HEK293T (cell line): ENCODE measurements around the gene SCN9A.

Experiments used
- CTCF ChIA-PET: fragments of 350-600 bp; formaldehyde crosslinking; extraction: SDS; loops from one replicate; lab custom pipeline; 2021; ENCODE audit warnings: antibody characterized with exemption, inconsistent platforms; lab: Yijun Ruan, JAX
- POLR2A ChIA-PET: fragments of 350-600 bp; formaldehyde crosslinking; extraction: SDS; loops from one replicate; lab custom pipeline; 2020; ENCODE audit warnings: antibody characterized with exemption, inconsistent platforms; lab: Yijun Ruan, JAX
- DNase-seq: peaks from one replicate; pipeline ENCODE4 v3.0.0; 2012; ENCODE audit warnings: mixed read lengths; ENCODE audit errors: extremely low spot score
- ARNT ChIP-seq: fragments of 450-650 bp; IDR thresholded peaks from 2 replicates; pipeline ENCODE4 v1.6.1; 2017; ENCODE audit warnings: mild to moderate bottlenecking
- BHLHE40 ChIP-seq: fragments of 450-650 bp; IDR thresholded peaks from 2 replicates; pipeline ENCODE4 v1.6.1; 2016; ENCODE audit warnings: mild to moderate bottlenecking, moderate library complexity, borderline replicate concordance
- CTBP1 ChIP-seq: fragments of 450-650 bp; IDR thresholded peaks from 2 replicates; pipeline ENCODE4 v1.6.1; 2016; ENCODE audit warnings: borderline replicate concordance
- ELF4 ChIP-seq: fragments of 450-650 bp; IDR thresholded peaks from 2 replicates; pipeline ENCODE4 v1.6.1; 2017; ENCODE audit warnings: antibody characterized with exemption
- FOXA1 ChIP-seq: fragments of 450-650 bp; IDR thresholded peaks from 2 replicates; pipeline ENCODE4 v1.6.1; 2016; ENCODE audit warnings: mild to moderate bottlenecking
- FOXK2 ChIP-seq: fragments of 450-650 bp; IDR thresholded peaks from 2 replicates; pipeline ENCODE4 v1.6.1; 2016; ENCODE audit warnings: mild to moderate bottlenecking
- FOXM1 ChIP-seq: fragments of 450-650 bp; IDR thresholded peaks from 2 replicates; pipeline ENCODE4 v1.6.1; 2017; ENCODE audit warnings: mild to moderate bottlenecking, borderline replicate concordance
- HDGF ChIP-seq: fragments of 450-650 bp; IDR thresholded peaks from 2 replicates; pipeline ENCODE4 v1.6.1; 2017; ENCODE audit warnings: antibody characterized with exemption, borderline replicate concordance
- L3MBTL2 ChIP-seq: fragments of 450-650 bp; conservative IDR thresholded peaks from 2 replicates; pipeline ENCODE4 v1.6.1; 2016; ENCODE audit warnings: mild to moderate bottlenecking
- LEF1 ChIP-seq: fragments of 450-650 bp; IDR thresholded peaks from 2 replicates; pipeline ENCODE4 v1.6.1; 2017; ENCODE audit warnings: mild to moderate bottlenecking, borderline replicate concordance
- SP1 ChIP-seq: fragments of 450-650 bp; IDR thresholded peaks from 2 replicates; pipeline ENCODE4 v1.6.1; 2017
- TARDBP ChIP-seq: fragments of 450-650 bp; IDR thresholded peaks from 2 replicates; pipeline ENCODE4 v1.6.1; 2016
- ZNF384 ChIP-seq: fragments of 450-650 bp; IDR thresholded peaks from 2 replicates; pipeline ENCODE4 v1.6.1; 2016
- TF ChIP-seq, protein P1 (sequence below): fragments of 450-650 bp; IDR thresholded peaks from 2 replicates; pipeline ENCODE4 v1.6.1; 2016

The SCN9A gene

DNA sequence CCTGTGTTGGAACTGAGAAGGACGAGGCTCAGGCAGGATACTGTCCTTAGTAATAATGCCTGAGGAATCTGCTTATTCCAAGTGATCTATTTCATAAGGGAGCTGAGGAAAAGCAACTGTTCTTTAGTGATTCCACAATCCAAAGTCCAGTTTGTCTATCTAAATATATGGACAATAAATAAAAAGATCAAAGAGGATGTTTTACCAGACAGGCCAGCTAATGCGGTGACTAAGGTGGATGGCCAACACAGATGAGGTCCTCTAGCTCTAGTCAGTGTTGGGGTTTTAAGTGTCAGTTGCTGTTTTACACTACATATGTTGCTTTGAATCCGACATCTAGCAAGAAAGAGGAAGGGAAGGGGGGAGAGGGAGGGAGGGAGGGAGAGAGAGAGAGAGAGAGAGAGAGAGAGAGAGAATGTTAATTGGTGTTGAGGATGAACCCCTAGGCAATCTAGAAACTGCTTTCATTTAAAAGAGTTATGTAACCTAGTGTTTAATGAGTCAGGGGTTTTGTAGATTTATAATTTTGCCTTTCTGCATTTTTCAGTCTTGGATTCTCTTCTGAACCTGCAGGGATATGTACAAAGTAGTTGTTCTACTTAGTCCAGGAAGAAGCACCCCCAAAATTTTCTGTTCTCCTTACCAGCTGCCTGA lies 220.9 kb downstream of the SCN9A start:
- ChIA-PET CTCF (interaction anchor here (0.6 kb wide), 1 partner anchor 1498 kb away, joined by 3 read pairs; no protein-coding TSS in a partner anchor), POLR2A (no interaction called here)
- TF ChIP-seq ZNF384 (no peak), HDGF (no peak), FOXA1 (no peak), L3MBTL2 (no peak), TARDBP (no peak)
- TF ChIP-seq, protein P1, sequence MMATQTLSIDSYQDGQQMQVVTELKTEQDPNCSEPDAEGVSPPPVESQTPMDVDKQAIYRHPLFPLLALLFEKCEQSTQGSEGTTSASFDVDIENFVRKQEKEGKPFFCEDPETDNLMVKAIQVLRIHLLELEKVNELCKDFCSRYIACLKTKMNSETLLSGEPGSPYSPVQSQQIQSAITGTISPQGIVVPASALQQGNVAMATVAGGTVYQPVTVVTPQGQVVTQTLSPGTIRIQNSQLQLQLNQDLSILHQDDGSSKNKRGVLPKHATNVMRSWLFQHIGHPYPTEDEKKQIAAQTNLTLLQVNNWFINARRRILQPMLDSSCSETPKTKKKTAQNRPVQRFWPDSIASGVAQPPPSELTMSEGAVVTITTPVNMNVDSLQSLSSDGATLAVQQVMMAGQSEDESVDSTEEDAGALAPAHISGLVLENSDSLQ = no peak
- no peak for DNase-seq

DNA sequence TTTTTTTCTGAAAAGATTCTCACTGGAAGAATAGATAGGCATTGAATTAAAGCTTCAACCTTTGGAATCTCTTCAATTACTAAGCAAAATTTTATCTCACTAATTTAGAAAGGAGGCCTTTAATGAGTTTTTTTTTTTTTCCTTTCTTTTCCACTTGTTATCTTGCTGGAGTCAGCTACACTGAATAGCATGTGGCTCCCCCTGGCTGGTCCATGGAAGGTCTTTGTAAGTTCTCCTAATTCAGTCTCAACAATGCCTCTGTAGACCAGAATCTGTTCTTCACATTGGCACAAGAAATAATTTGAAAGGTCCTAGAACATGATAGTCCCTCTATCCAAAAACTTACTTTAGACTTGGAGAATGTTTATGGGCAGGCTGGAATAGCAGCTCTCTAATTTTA lies 223.7 kb downstream of the SCN9A start:
- CTCF ChIA-PET = no interaction called here
- TF ChIP-seq CTBP1 = no peak
- TF ChIP-seq ELF4 = no peak
- TF ChIP-seq HDGF = no peak
- no peak for TF ChIP-seq SP1
- no peak for TF ChIP-seq FOXK2
- TF ChIP-seq FOXM1 = no peak
- no peak for TF ChIP-seq LEF1
- no peak for TF ChIP-seq ARNT
- no peak for TF ChIP-seq TARDBP
- TF ChIP-seq, protein P1 = no peak
- POLR2A ChIA-PET = no interaction called here
- no peak for DNase-seq

DNA sequence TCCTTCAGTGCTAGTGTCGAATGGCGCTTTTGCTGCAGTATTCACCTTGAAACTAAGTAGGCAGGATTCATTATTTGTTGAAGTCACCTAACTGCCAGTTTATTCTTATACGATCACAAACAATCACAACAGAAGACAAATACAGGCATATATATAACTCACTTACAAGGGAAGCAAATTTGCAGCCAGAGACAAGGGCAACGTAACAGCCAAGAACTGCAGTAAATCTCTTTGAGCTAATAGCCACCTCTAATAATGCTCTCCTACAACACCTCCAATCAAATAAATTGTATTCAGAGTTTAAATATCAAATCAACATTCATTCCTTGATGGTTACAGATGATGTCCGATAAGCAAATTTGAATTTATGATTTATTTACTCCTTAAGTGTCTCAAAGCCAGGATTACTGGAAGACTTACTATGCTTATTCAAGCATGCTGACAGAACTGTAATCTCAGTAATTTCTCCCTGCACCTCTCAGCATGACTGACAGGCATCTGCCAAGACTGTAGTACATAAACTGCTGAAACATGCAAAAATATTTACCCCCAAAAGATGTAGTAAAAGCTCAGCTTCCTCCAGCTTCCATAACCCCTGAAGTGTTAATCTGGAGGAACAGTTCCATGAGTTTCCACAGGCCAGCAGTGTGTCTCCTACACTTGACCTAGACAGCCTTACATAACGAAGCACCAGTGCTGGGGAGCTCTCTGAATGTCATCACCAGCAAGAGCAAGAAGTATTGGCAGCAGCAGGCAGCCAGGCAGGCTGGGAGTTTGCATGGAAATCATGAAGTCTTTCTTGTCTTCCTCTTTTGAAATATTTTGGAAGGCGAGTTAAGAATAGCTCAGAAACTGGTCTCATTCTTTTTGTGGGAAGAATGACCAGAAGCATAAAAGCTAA lies 227.0 kb downstream of the SCN9A start:
- POLR2A ChIA-PET = no interaction called here
- no peak for DNase-seq
- CTCF ChIA-PET = no interaction called here
- TF ChIP-seq, protein P1 = peak; percentile 34; the same call in 1 of the 2 replicates
- TF ChIP-seq ARNT (no peak), HDGF (no peak)

DNA sequence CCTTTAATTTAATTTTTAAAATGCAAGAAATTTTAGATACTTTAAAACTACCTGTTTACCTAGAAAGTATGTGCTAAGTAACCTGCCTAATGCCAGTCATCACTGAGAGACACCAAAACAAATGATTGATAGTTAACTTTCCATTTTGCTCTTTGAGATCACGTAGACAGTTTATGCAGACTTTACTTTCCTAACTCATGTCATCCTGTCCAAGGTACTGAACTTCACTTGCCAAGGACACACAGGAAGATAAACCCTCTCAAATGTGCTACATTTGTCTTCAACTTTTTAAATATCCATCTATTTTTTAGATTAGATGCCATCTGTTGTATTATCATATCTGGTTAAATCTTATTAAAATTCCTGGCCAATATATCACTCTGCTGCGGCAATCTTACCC lies 227.9 kb downstream of the SCN9A start:
- POLR2A ChIA-PET = no interaction called here
- DNase-seq = no peak
- no peak for TF ChIP-seq SP1
- TF ChIP-seq FOXA1 = no peak
- no peak for TF ChIP-seq TARDBP
- TF ChIP-seq ELF4 = no peak
- no peak for TF ChIP-seq ZNF384
- TF ChIP-seq BHLHE40 = no peak
- CTCF ChIA-PET = no interaction called here
